Liver (tissue), 9 donors: Measurements from ENCODE around the gene DTL. TPM values are rescaled to one million over a fixed set of nuclear protein-coding genes. Genes with fewer than 3 reads are reported as not detected.
A peak's percentile ranks its signal among the peaks of the same experiment; 100 is the strongest.

Experiments used
- DNase-seq: peaks from one replicate; pipeline ENCODE4 v3.0.0-alpha.2; 2017; ENCODE audit warnings: low spot score
- H3K27ac ChIP-seq, 2 donors: one replicate each; pipeline ENCODE4 v1.7.0; 2013; ENCODE audit warnings: inconsistent platforms in 2 of 2, low read length in 2 of 2, control low read depth in 1 of 2, low read depth in 1 of 2, mild to moderate bottlenecking in 1 of 2
- H3K27me3 ChIP-seq, 4 donors: one replicate each; pipeline versions ENCODE4 v1.6.1 to v1.7.0; 2013; ENCODE audit warnings: low read length in 3 of 4, inconsistent platforms in 1 of 4, mild to moderate bottlenecking in 1 of 4, moderate library complexity in 1 of 4; ENCODE audit not compliant: control insufficient read depth in 4 of 4, insufficient read depth in 4 of 4
- H3K36me3 ChIP-seq, 4 donors: one replicate each; pipeline versions ENCODE4 v1.6.1 to v1.7.0; 2013; ENCODE audit warnings: low read length in 3 of 4, mild to moderate bottlenecking in 3 of 4, low read depth in 1 of 4, moderate library complexity in 1 of 4; ENCODE audit not compliant: control insufficient read depth in 4 of 4, insufficient read depth in 3 of 4
- H3K4me1 ChIP-seq, 4 donors: one replicate each; pipeline versions ENCODE4 v1.6.1 to v1.7.0; 2013; ENCODE audit warnings: low read length in 3 of 4, mild to moderate bottlenecking in 3 of 4, moderate library complexity in 1 of 4; ENCODE audit not compliant: control insufficient read depth in 4 of 4, insufficient read depth in 4 of 4
- H3K4me3 ChIP-seq, 3 donors: one replicate each; pipeline versions ENCODE4 v1.6.1 to v1.7.0; 2013; ENCODE audit warnings: low read length in 3 of 3, control low read depth in 1 of 3, low read depth in 1 of 3, mild to moderate bottlenecking in 1 of 3
- H3K9ac ChIP-seq, 2 donors: one replicate each; pipeline ENCODE4 v1.7.0; 2013; ENCODE audit warnings: low read length in 2 of 2, mild to moderate bottlenecking in 2 of 2, moderate library complexity in 2 of 2, control low read depth in 1 of 2, low read depth in 1 of 2
- H3K9me3 ChIP-seq, 4 donors: one replicate each; pipeline versions ENCODE4 v1.6.1 to v1.7.0; 2013; ENCODE audit warnings: low read length in 3 of 4; ENCODE audit not compliant: control insufficient read depth in 4 of 4
- ATF3 ChIP-seq: IDR thresholded peaks from 2 replicates; pipeline ENCODE4 v1.6.1; 2016; ENCODE audit warnings: antibody characterized with exemption
- EGR1 ChIP-seq, 2 donors: IDR thresholded peaks; 2 replicates each; pipeline ENCODE4 v1.6.1; 2016 to 2018; ENCODE audit warnings: antibody characterized with exemption in 2 of 2, low read depth in 2 of 2
- FOXA1 ChIP-seq: IDR thresholded peaks from 2 replicates; pipeline ENCODE4 v1.6.1; 2016; ENCODE audit warnings: antibody characterized with exemption
- FOXA2 ChIP-seq: IDR thresholded peaks from 2 replicates; pipeline ENCODE4 v1.6.1; 2016; ENCODE audit warnings: antibody characterized with exemption
- GABPA ChIP-seq, 2 donors: IDR thresholded peaks in 1 of 2; conservative IDR thresholded peaks in 1 of 2; 2 replicates each; pipeline ENCODE4 v1.6.1; 2016; ENCODE audit warnings: antibody characterized with exemption in 2 of 2, mild to moderate bottlenecking in 1 of 2, moderate library complexity in 1 of 2
- HNF4A ChIP-seq, 2 donors: conservative IDR thresholded peaks; 2 replicates each; pipeline ENCODE4 v1.6.1; 2016; ENCODE audit warnings: antibody characterized with exemption in 2 of 2, mild to moderate bottlenecking in 2 of 2
- HNF4G ChIP-seq: IDR thresholded peaks from 2 replicates; pipeline ENCODE4 v1.6.1; 2016; ENCODE audit warnings: antibody characterized with exemption
- JUND ChIP-seq, 2 donors: IDR thresholded peaks; 2 replicates each; pipeline ENCODE4 v1.6.1; 2016; ENCODE audit warnings: antibody characterized with exemption in 2 of 2
- MAX ChIP-seq: IDR thresholded peaks from 2 replicates; pipeline ENCODE4 v1.6.1; 2016; ENCODE audit warnings: antibody characterized with exemption
- NR2F2 ChIP-seq: IDR thresholded peaks from 2 replicates; pipeline ENCODE4 v1.6.1; 2016; ENCODE audit warnings: antibody characterized with exemption
- RAD21 ChIP-seq, 2 donors: IDR thresholded peaks; 2 replicates each; pipeline ENCODE4 v1.6.1; 2016; ENCODE audit warnings: antibody characterized with exemption in 2 of 2, mild to moderate bottlenecking in 2 of 2
- REST ChIP-seq: IDR thresholded peaks from 2 replicates; pipeline ENCODE4 v1.6.1; 2016; ENCODE audit warnings: antibody characterized with exemption, mild to moderate bottlenecking
- RXRA ChIP-seq, 2 donors: IDR thresholded peaks; 2 replicates each; pipeline ENCODE4 v1.6.1; 2017 to 2018; ENCODE audit warnings: antibody characterized with exemption in 2 of 2, mild to moderate bottlenecking in 1 of 2
- SP1 ChIP-seq: IDR thresholded peaks from 2 replicates; pipeline ENCODE4 v1.6.1; 2018; ENCODE audit warnings: antibody characterized with exemption, mild to moderate bottlenecking
- TAF1 ChIP-seq: conservative IDR thresholded peaks from 2 replicates; pipeline ENCODE4 v1.6.1; 2016; ENCODE audit warnings: antibody characterized with exemption, mild to moderate bottlenecking
- YY1 ChIP-seq: IDR thresholded peaks from 2 replicates; pipeline ENCODE4 v1.6.1; 2016; ENCODE audit warnings: antibody characterized with exemption, mild to moderate bottlenecking
- WGBS: extraction: QIAGEN DNeasy Blood & Tissue Kit; methylation state at CpG from one replicate; pipeline ENCODE4 v1.1.7; 2013; 5-methylcytosine and 5-hydroxymethylcytosine counted together
- polyA plus RNA-seq, 2 donors: library from polyadenylated mRNA; stranded (reverse) in 1 of 2; unstranded in 1 of 2; fragments of 200-250 nt in 1 of 2; fragments of >200 nt in 1 of 2; fragmentation: Nextera tagmentation in 1 of 2; extraction: Ambion mirVana in 1 of 2; gene quantifications; one replicate each; pipeline versions ENCODE4 v1.2.1 to v1.2.3, GENCODE V29; 2013 to 2015
- total RNA-seq, 2 donors: library from RNA; depleted of rRNA; stranded (reverse); fragments of >200 nt; gene quantifications; one replicate each; pipeline ENCODE4 v1.2.3, GENCODE V29; 2014
- TF ChIP-seq, protein P1 (sequence below): IDR thresholded peaks from 2 replicates; pipeline ENCODE4 v1.6.1; 2016; ENCODE audit warnings: antibody characterized with exemption
- TF ChIP-seq, protein P2 (sequence below): fragments of 150-350 bp; IDR thresholded peaks from 2 replicates; pipeline ENCODE4 v1.5.1; 2017; ENCODE audit warnings: improper control_type of control experiment, low read depth, low read length; ENCODE audit not compliant: missing input control
- donor health status: healthy.
- donor health status: healthy.
- donor health status: healthy.
- donor health status: healthy.
- donor health status: healthy.

The DTL gene
- total and polyA plus RNA-seq, 4 donors = 0.17 to 17.9 (median 0.73) TPM

- peak; percentile 53 for TF ChIP-seq HNF4A (conservative IDR thresholded peaks at IDR 0.05)
- TF ChIP-seq SP1 = peak; percentile 15
- no peak for TF ChIP-seq EGR1 (IDR thresholded peaks at IDR 0.05; ENCODE audit: low read depth in 2 of 2)
- TF ChIP-seq YY1 = no peak
- peak in 1 of 2 donors; percentile 22 for TF ChIP-seq RXRA (IDR thresholded peaks at IDR 0.05)
- Histone ChIP-seq H3K27ac (no peak overlapping the region), H3K36me3 (no peaks in the 10 kb centered on the region), H3K4me3 (no peak overlapping the region), H3K27me3 (no peaks in the 10 kb centered on the region), H3K4me1 (no peaks in the 10 kb centered on the region), H3K9me3 (no peaks in the 10 kb centered on the region), H3K9ac (no peak overlapping the region)
- DNase-seq = no peak
- WGBS = 63% methylated on average over 3 of the region's 3 CpGs
Measured at GRCh38 chr1:212104586-212105325, 69.2 kb downstream of the DTL start.

GRCh38 chr1:212106286-212106792 lies 70.8 kb downstream of the DTL start:
- H3K27ac ChIP-seq = no peak overlapping the region
- DNase-seq = no peak
- H3K9ac ChIP-seq = no peak overlapping the region
- no peaks in the 10 kb centered on the region for H3K9me3 ChIP-seq
- no peak for TF ChIP-seq HNF4A (conservative IDR thresholded peaks at IDR 0.05)
- WGBS = 92% methylated on average over 1 of the region's 1 CpG
- H3K4me3 ChIP-seq = no peak overlapping the region
- H3K4me1 ChIP-seq = no peaks in the 10 kb centered on the region
- H3K27me3 ChIP-seq = no peaks in the 10 kb centered on the region
- no peaks in the 10 kb centered on the region for H3K36me3 ChIP-seq

DNA sequence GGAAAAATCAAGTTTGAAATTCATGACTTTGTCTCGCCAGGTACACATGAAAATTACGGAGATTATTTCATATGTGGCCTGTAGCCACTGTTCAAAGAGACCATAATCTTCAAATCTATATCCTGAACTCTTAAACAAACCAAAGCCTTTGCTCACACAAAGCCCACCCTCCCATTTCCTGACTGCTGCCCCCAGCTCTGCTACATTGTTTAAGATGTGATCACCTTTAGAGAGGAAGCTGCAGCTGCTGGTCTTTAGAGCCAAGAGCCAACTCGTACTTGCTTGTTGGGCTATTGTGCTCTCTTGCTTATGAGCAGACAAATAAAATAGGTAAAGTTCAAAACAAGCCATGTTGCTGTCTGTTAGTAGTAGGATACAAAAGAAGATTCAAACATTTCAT lies 71.9 kb downstream of the DTL start:
- Histone ChIP-seq H3K27me3 (no peaks in the 10 kb centered on the region), H3K9ac (no peak overlapping the region), H3K4me3 (no peak overlapping the region), H3K4me1 (no peaks in the 10 kb centered on the region), H3K9me3 (no peaks in the 10 kb centered on the region), H3K27ac (no peak overlapping the region), H3K36me3 (no peaks in the 10 kb centered on the region)
- TF ChIP-seq, protein P1, sequence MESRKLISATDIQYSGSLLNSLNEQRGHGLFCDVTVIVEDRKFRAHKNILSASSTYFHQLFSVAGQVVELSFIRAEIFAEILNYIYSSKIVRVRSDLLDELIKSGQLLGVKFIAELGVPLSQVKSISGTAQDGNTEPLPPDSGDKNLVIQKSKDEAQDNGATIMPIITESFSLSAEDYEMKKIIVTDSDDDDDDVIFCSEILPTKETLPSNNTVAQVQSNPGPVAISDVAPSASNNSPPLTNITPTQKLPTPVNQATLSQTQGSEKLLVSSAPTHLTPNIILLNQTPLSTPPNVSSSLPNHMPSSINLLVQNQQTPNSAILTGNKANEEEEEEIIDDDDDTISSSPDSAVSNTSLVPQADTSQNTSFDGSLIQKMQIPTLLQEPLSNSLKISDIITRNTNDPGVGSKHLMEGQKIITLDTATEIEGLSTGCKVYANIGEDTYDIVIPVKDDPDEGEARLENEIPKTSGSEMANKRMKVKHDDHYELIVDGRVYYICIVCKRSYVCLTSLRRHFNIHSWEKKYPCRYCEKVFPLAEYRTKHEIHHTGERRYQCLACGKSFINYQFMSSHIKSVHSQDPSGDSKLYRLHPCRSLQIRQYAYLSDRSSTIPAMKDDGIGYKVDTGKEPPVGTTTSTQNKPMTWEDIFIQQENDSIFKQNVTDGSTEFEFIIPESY = no peak
- no peak for TF ChIP-seq MAX
- no peak for TF ChIP-seq HNF4G
- TF ChIP-seq RAD21 (IDR thresholded peaks at IDR 0.05) = no peak
- no peak for TF ChIP-seq RXRA (IDR thresholded peaks at IDR 0.05)
- TF ChIP-seq GABPA (IDR thresholded peaks at IDR 0.05 in 1 of 2, conservative IDR thresholded peaks at IDR 0.05 in 1 of 2) = no peak
- TF ChIP-seq FOXA2 = no peak
- TF ChIP-seq NR2F2 = no peak
- TF ChIP-seq HNF4A (conservative IDR thresholded peaks at IDR 0.05) = no peak
- no peak for TF ChIP-seq SP1
- TF ChIP-seq, protein P2, sequence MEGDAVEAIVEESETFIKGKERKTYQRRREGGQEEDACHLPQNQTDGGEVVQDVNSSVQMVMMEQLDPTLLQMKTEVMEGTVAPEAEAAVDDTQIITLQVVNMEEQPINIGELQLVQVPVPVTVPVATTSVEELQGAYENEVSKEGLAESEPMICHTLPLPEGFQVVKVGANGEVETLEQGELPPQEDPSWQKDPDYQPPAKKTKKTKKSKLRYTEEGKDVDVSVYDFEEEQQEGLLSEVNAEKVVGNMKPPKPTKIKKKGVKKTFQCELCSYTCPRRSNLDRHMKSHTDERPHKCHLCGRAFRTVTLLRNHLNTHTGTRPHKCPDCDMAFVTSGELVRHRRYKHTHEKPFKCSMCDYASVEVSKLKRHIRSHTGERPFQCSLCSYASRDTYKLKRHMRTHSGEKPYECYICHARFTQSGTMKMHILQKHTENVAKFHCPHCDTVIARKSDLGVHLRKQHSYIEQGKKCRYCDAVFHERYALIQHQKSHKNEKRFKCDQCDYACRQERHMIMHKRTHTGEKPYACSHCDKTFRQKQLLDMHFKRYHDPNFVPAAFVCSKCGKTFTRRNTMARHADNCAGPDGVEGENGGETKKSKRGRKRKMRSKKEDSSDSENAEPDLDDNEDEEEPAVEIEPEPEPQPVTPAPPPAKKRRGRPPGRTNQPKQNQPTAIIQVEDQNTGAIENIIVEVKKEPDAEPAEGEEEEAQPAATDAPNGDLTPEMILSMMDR = no peak
- no peak for TF ChIP-seq TAF1
- TF ChIP-seq FOXA1 = no peak
- TF ChIP-seq ATF3 = no peak
- TF ChIP-seq JUND (IDR thresholded peaks at IDR 0.05) = no peak
- TF ChIP-seq EGR1 (IDR thresholded peaks at IDR 0.05; ENCODE audit: low read depth in 2 of 2) = no peak
- no peak for TF ChIP-seq REST
- no peak for TF ChIP-seq YY1
- WGBS = 90% methylated on average over 3 of the region's 3 CpGs
- no peak for DNase-seq
